K562 (cell line): ENCODE data around the gene PNRC2. TPM values are rescaled to one million over a fixed set of nuclear protein-coding genes. Genes with fewer than 3 reads are reported as not detected.
A peak's percentile ranks its signal among the peaks of the same experiment; 100 is the strongest.

Experiments
- ATF4 ChIP-seq: fragments of 450-650 bp; formaldehyde crosslinking; IDR thresholded peaks from 2 replicates; pipeline ENCODE4 v1.4.0; 2022; ENCODE audit warnings: mild to moderate bottlenecking, moderate library complexity
- BCLAF1 ChIP-seq, 2 experiments: fragments of 450-650 bp in 1 of 2; IDR thresholded peaks; 2 replicates each; pipeline ENCODE4 v1.6.1; 2011 to 2017; ENCODE audit warnings: low read depth in 2 of 2, antibody characterized with exemption in 1 of 2, borderline replicate concordance in 1 of 2, low read length in 1 of 2, mild to moderate bottlenecking in 1 of 2, mixed read lengths in 1 of 2; ENCODE audit not compliant: control insufficient read depth in 1 of 2
- DDX20 ChIP-seq: fragments of 450-650 bp; IDR thresholded peaks from 2 replicates; pipeline ENCODE4 v1.6.1; 2016; ENCODE audit warnings: missing genetic modification characterization, low read depth, mild to moderate bottlenecking, missing compliant biosample characterization, moderate library complexity
- EGR1 ChIP-seq: fragments of 450-650 bp; conservative IDR thresholded peaks from 2 replicates; pipeline ENCODE4 v1.6.1; 2017; ENCODE audit warnings: mild to moderate bottlenecking
- ELF4 ChIP-seq: fragments of 450-650 bp; formaldehyde crosslinking; IDR thresholded peaks from 2 replicates; pipeline ENCODE4 v1.4.0; 2022; ENCODE audit warnings: missing genetic modification characterization
- FOXA3 ChIP-seq, 2 experiments: fragments of 450-650 bp in 1 of 2; sonication (generic) in 1 of 2; formaldehyde crosslinking; IDR thresholded peaks in 1 of 2; conservative IDR thresholded peaks in 1 of 2; 2 replicates each; pipeline versions ENCODE4 v1.4.0 to v1.8.0; 2020 to 2022; ENCODE audit warnings: mild to moderate bottlenecking in 2 of 2, missing genetic modification reagents in 1 of 2
- FOXP4 ChIP-seq: sonication (generic); formaldehyde crosslinking; IDR thresholded peaks from 2 replicates; pipeline ENCODE4 v1.8.0; 2022; ENCODE audit warnings: mild to moderate bottlenecking, missing genetic modification reagents, borderline replicate concordance
- HMG20B ChIP-seq: fragments of 250-450 bp; sonication (Bioruptor Pico); IDR thresholded peaks from 2 replicates; pipeline ENCODE4 v1.5.0; 2021; ENCODE audit warnings: mild to moderate bottlenecking
- KDM5B ChIP-seq: fragments of 200-600 bp; sonication (generic); IDR thresholded peaks from 2 replicates; pipeline ENCODE4 v1.6.1; 2012; ENCODE audit warnings: low read depth, mild to moderate bottlenecking, moderate library complexity, low read length, control low read depth, inconsistent platforms; ENCODE audit not compliant: insufficient replicate concordance
- MBD2 ChIP-seq: sonication (generic); IDR thresholded peaks from 2 replicates; pipeline ENCODE4 v1.6.1; 2016; ENCODE audit warnings: low read depth, borderline replicate concordance
- MEF2D ChIP-seq: conservative IDR thresholded peaks from 2 replicates; pipeline ENCODE4 v1.6.1; 2016; ENCODE audit warnings: low read depth, missing genetic modification characterization, missing compliant biosample characterization
- MLX ChIP-seq, 2 experiments: fragments of 450-650 bp in 1 of 2; sonication (generic) in 1 of 2; formaldehyde crosslinking; conservative IDR thresholded peaks; 2 replicates each; pipeline versions ENCODE4 v1.4.0 to v1.8.1; 2020 to 2022; ENCODE audit warnings: mild to moderate bottlenecking in 1 of 2, missing genetic modification reagents in 1 of 2
- NFIC ChIP-seq: fragments of 450-650 bp; IDR thresholded peaks from 2 replicates; pipeline ENCODE4 v1.6.1; 2017; ENCODE audit warnings: mild to moderate bottlenecking, inconsistent platforms
- NFYB ChIP-seq: IDR thresholded peaks from 2 replicates; pipeline ENCODE4 v1.6.1; 2011; ENCODE audit warnings: mild to moderate bottlenecking, moderate library complexity; ENCODE audit not compliant: insufficient read length; ENCODE audit errors: extremely low read depth
- SIRT6 ChIP-seq: IDR thresholded peaks from one replicate; pipeline ENCODE4 v1.6.1; 2012; ENCODE audit warnings: low read depth, mild to moderate bottlenecking, control low read depth, inconsistent platforms, low read length, moderate library complexity
- SNAPC5 ChIP-seq: fragments of 250-450 bp; sonication (Bioruptor Pico); IDR thresholded peaks from 2 replicates; pipeline ENCODE4 v1.8.0; 2021; ENCODE audit warnings: moderate library complexity, mild to moderate bottlenecking, inconsistent platforms
- STAG1 ChIP-seq: sonication (generic); formaldehyde crosslinking; IDR thresholded peaks from 2 replicates; pipeline ENCODE4 v1.5.0; 2020; ENCODE audit warnings: missing genetic modification reagents, borderline replicate concordance
- ZNF124 ChIP-seq: sonication (generic); formaldehyde crosslinking; IDR thresholded peaks from 2 replicates; pipeline ENCODE4 v1.8.1; 2022; ENCODE audit warnings: missing genetic modification reagents
- ZNF140 ChIP-seq: fragments of 250-450 bp; sonication (Bioruptor Pico); IDR thresholded peaks from 2 replicates; pipeline ENCODE4 v1.8.0; 2021; ENCODE audit warnings: moderate library complexity, mild to moderate bottlenecking, inconsistent platforms
- ZNF212 ChIP-seq: fragments of 450-650 bp; formaldehyde crosslinking; IDR thresholded peaks from 2 replicates; pipeline ENCODE4 v1.4.0; 2020; ENCODE audit warnings: mild to moderate bottlenecking
- ZNF696 ChIP-seq: fragments of 250-450 bp; sonication (Bioruptor Pico); conservative IDR thresholded peaks from 2 replicates; pipeline ENCODE4 v1.4.0; 2020; ENCODE audit warnings: mild to moderate bottlenecking, moderate library complexity
- polyA plus RNA-seq, 8 experiments: library from polyadenylated mRNA; depleted of rRNA in 4 of 8; stranded (reverse) in 5 of 8; unstranded in 3 of 8; fragments of >200 nt; fragmentation: Nextera tagmentation in 2 of 8; fragmentation: Illumina TruSeq in 1 of 8; extraction: Ambion mirVana in 2 of 8; extraction: Trizol in 1 of 8; gene quantifications; 2 replicates each; pipeline versions ENCODE4 v1.2.1 to v1.2.3, GENCODE V29; 2011 to 2014; ENCODE audit warnings: inconsistent platforms in 1 of 8, missing spikeins in 1 of 8
- total RNA-seq, 7 experiments: library from RNA; depleted of rRNA in 6 of 7; stranded (reverse); fragments of >200 nt in 6 of 7; fragmentation: Illumina TruSeq in 2 of 7; extraction: Trizol in 2 of 7; gene quantifications; 2 replicates each; pipeline versions ENCODE4 v1.2.1 to v1.2.3, GENCODE V29; 2011 to 2021; ENCODE audit warnings: low replicate concordance in 1 of 7

The PNRC2 gene
- total and polyA plus RNA-seq, 9 of the 15 experiments (the other 6 are each of a cell fraction or from before 2014, with no cell fraction given): 127 to 303 (median 203) TPM

GRCh38 chr1:23958810-23959460 is 693 bp upstream of the PNRC2 start (continued):
- TF ChIP-seq MEF2D (tag) (no peak), EGR1 (peak; percentile 93), KDM5B (peak; percentile 83), ELF4 (CRISPR knock-in tag) (no peak), SNAPC5 (no peak), BCLAF1 (IDR thresholded peaks at IDR 0.05; ENCODE audit: borderline replicate concordance in 1 of 2, control insufficient read depth in 1 of 2, low read depth in 2 of 2, low read length in 1 of 2) (no peak), STAG1 (no peak), ATF4 (CRISPR knock-in tag) (no peak), MLX (CRISPR knock-in tag; conservative IDR thresholded peaks at IDR 0.05) (no peak), ZNF124 (CRISPR knock-in tag) (no peak), FOXP4 (peak; percentile 74; the same call in 1 of the 2 replicates), ZNF696 (CRISPR knock-in tag) (no peak), FOXA3 (CRISPR knock-in tag; conservative IDR thresholded peaks at IDR 0.05 in 1 of 2, IDR thresholded peaks at IDR 0.05 in 1 of 2) (0 out of 4 replicates have a peak, but pooled peaks of 1 of the 2 experiments have one; percentile 76), HMG20B (CRISPR knock-in tag) (peak; percentile 77; the same call in 1 of the 2 replicates), ZNF140 (no peak), NFYB (peak; percentile 10), DDX20 (no peak), ZNF212 (CRISPR knock-in tag) (no peak), SIRT6 (no peak), NFIC (peak; percentile 53), MBD2 (0 out of 2 replicates have a peak, but pooled peaks have one; percentile 4)
